ACC112 (cell line): ENCODE data around the gene JARID2.
"Not testable (repeated sequence)": the region's sequence is repeated elsewhere in the genome, so short reads cannot be mapped to it uniquely, and the experiment has no call there.

Source experiments
- H2AFZ ChIP-seq: fragments of 200-600 bp; sonication (generic); one replicate; pipeline ENCODE4 v1.6.0; 2017; ENCODE audit warnings: antibody characterized with exemption, low read length; ENCODE audit not compliant: unreplicated experiment
- H3K27ac ChIP-seq: fragments of 200-600 bp; sonication (generic); 2 replicates; pipeline ENCODE4 v1.5.1; 2014; ENCODE audit warnings: low read depth, mild to moderate bottlenecking, antibody characterized with exemption, low read length, moderate library complexity
- H3K27me3 ChIP-seq: fragments of 200-600 bp; sonication (generic); 2 replicates; pipeline ENCODE4 v1.6.1; 2014; ENCODE audit warnings: mild to moderate bottlenecking, antibody characterized with exemption, low read length, moderate library complexity, mixed read lengths; ENCODE audit not compliant: insufficient read depth
- H3K36me3 ChIP-seq: fragments of 200-600 bp; sonication (generic); 2 replicates; pipeline ENCODE4 v1.6.1; 2016; ENCODE audit warnings: mild to moderate bottlenecking, antibody characterized with exemption, low read length, moderate library complexity, mixed read lengths; ENCODE audit not compliant: insufficient read depth
- H3K4me1 ChIP-seq: fragments of 200-600 bp; sonication (generic); one replicate; pipeline ENCODE4 v1.6.1; 2016; ENCODE audit warnings: low read length, mixed read lengths; ENCODE audit not compliant: insufficient read depth, unreplicated experiment, control insufficient read depth
- H3K4me3 ChIP-seq: fragments of 200-600 bp; sonication (generic); 2 replicates; pipeline ENCODE4 v1.5.1; 2014; ENCODE audit warnings: mild to moderate bottlenecking, low read depth, low read length
- H3K79me2 ChIP-seq: fragments of 200-600 bp; sonication (generic); one replicate; pipeline ENCODE4 v1.6.0; 2016; ENCODE audit warnings: low read length; ENCODE audit not compliant: control insufficient read depth, unreplicated experiment, insufficient read depth

JARID2 gene

GRCh38 chr6:15410752-15411151 lies 164.9 kb downstream of the JARID2 start:
- Histone ChIP-seq H3K79me2 (peaks cover 9% of the 10 kb centered on the region), H3K4me3 (no peak overlapping the region), H3K27me3 (no peaks in the 10 kb centered on the region), H3K4me1 (no peaks in the 10 kb centered on the region), H3K27ac (no peak overlapping the region), H2AFZ (no peak overlapping the region), H3K36me3 (no peaks in the 10 kb centered on the region)

GRCh38 chr6:15411766-15412165 lies 165.9 kb downstream of the JARID2 start:
- no peak overlapping the region for H3K27ac ChIP-seq

GRCh38 chr6:15412767-15413166 lies 166.9 kb downstream of the JARID2 start:
- Histone ChIP-seq H3K36me3 (no peaks in the 10 kb centered on the region), H3K27ac (no peak overlapping the region), H3K27me3 (no peaks in the 10 kb centered on the region), H2AFZ (no peak overlapping the region), H3K79me2 (no peaks in the 10 kb centered on the region), H3K4me3 (no peak overlapping the region), H3K4me1 (no peaks in the 10 kb centered on the region)

More at GRCh38 chr6:15411766-15412165, 165.9 kb downstream of the JARID2 start:
- no peak overlapping the region for H2AFZ ChIP-seq
- no peak overlapping the region for H3K4me3 ChIP-seq
- no peaks in the 10 kb centered on the region for H3K4me1 ChIP-seq
- peaks cover 3% of the 10 kb centered on the region for H3K79me2 ChIP-seq
- H3K36me3 ChIP-seq, result no peaks in the 10 kb centered on the region
- H3K27me3 ChIP-seq, result no peaks in the 10 kb centered on the region

GRCh38 chr6:15413466-15414234 lies 167.8 kb downstream of the JARID2 start:
- no peak overlapping the region for H3K4me3 ChIP-seq
- 0 out of 2 replicates have a peak, but pooled peaks cover 2% of the 10 kb centered on the region for H3K36me3 ChIP-seq
- no peaks in the 10 kb centered on the region for H3K27me3 ChIP-seq
- H3K79me2 ChIP-seq, result no peaks in the 10 kb centered on the region
- no peak overlapping the region for H2AFZ ChIP-seq
- H3K4me1 ChIP-seq, result no peaks in the 10 kb centered on the region
- H3K27ac ChIP-seq, result no peak overlapping the region

- Histone ChIP-seq H3K4me1 (no peaks in the 10 kb centered on the region), H2AFZ (no peak overlapping the region), H3K27ac (no peak overlapping the region), H3K79me2 (no peaks in the 10 kb centered on the region), H3K27me3 (no peaks in the 10 kb centered on the region), H3K4me3 (no peak overlapping the region), H3K36me3 (peaks cover 7% of the 10 kb centered on the region; the same call in 1 of the 2 replicates)
Observed at GRCh38 chr6:15414235-15414612, 168.4 kb downstream of the JARID2 start.

- peaks cover 17% of the 10 kb centered on the region for H3K36me3 ChIP-seq
- not testable (repeated sequence) for H3K79me2 ChIP-seq, H3K4me3 ChIP-seq, H3K4me1 ChIP-seq, H3K27me3 ChIP-seq, H2AFZ ChIP-seq, H3K27ac ChIP-seq
Observed at GRCh38 chr6:15415622-15416021, 169.8 kb downstream of the JARID2 start.

- Histone ChIP-seq H3K27me3 (no peaks in the 10 kb centered on the region), H3K4me3 (no peak overlapping the region), H3K4me1 (no peaks in the 10 kb centered on the region), H3K79me2 (peaks cover 8% of the 10 kb centered on the region), H2AFZ (no peak overlapping the region), H3K36me3 (peaks cover 21% of the 10 kb centered on the region), H3K27ac (no peak overlapping the region)
Observed at GRCh38 chr6:15416932-15417509, 171.2 kb downstream of the JARID2 start.

GRCh38 chr6:15417811-15418210 lies 171.9 kb downstream of the JARID2 start:
- H3K27me3 ChIP-seq, result no peaks in the 10 kb centered on the region
- H3K4me1 ChIP-seq, result no peaks in the 10 kb centered on the region
- no peak overlapping the region for H2AFZ ChIP-seq
- no peak overlapping the region for H3K4me3 ChIP-seq
- H3K36me3 ChIP-seq, result peaks cover 21% of the 10 kb centered on the region
- no peak overlapping the region for H3K27ac ChIP-seq
- H3K79me2 ChIP-seq, result peaks cover 11% of the 10 kb centered on the region

- no peak overlapping the region for H2AFZ ChIP-seq
- H3K4me1 ChIP-seq, result no peaks in the 10 kb centered on the region
- H3K36me3 ChIP-seq, result peaks cover 21% of the 10 kb centered on the region
Observed at GRCh38 chr6:15419493-15419892, 173.6 kb downstream of the JARID2 start.

GRCh38 chr6:15420959-15421438 lies 175.1 kb downstream of the JARID2 start:
- Histone ChIP-seq H3K4me1 (no peaks in the 10 kb centered on the region), H3K27ac (no peak overlapping the region)

More at GRCh38 chr6:15419493-15419892, 173.6 kb downstream of the JARID2 start:
- peaks cover 11% of the 10 kb centered on the region for H3K79me2 ChIP-seq
- no peak overlapping the region for H3K4me3 ChIP-seq
- H3K27me3 ChIP-seq, result no peaks in the 10 kb centered on the region
- no peak overlapping the region for H3K27ac ChIP-seq

More at GRCh38 chr6:15420959-15421438, 175.1 kb downstream of the JARID2 start:
- no peak overlapping the region for H2AFZ ChIP-seq
- H3K79me2 ChIP-seq, result peaks cover 11% of the 10 kb centered on the region
- no peak overlapping the region for H3K4me3 ChIP-seq
- H3K36me3 ChIP-seq, result peaks cover 21% of the 10 kb centered on the region
- no peaks in the 10 kb centered on the region for H3K27me3 ChIP-seq
